Renal cortical epithelial cell (primary cell): ENCODE results near the gene RHEB. TPM values are rescaled to one million over a fixed set of nuclear protein-coding genes. Genes with fewer than 3 reads are reported as not detected.
A peak's percentile ranks its signal among the peaks of the same experiment; 100 is the strongest.

Experiments used
- DNase-seq: peaks from one replicate; pipeline ENCODE4 v3.0.0-alpha.2; 2011; ENCODE audit warnings: low read depth
- total RNA-seq: library from RNA; depleted of rRNA; stranded (reverse); fragments of >200 nt; gene quantifications from 2 replicates; pipeline ENCODE4 v1.2.3, GENCODE V29; 2014

RHEB gene
- total RNA-seq, 1 donor from 2014 or later = 84.8 TPM

- no peak for DNase-seq
Observed at GRCh38 chr7:151431768-151432311, 87.9 kb downstream of the RHEB start.

DNA sequence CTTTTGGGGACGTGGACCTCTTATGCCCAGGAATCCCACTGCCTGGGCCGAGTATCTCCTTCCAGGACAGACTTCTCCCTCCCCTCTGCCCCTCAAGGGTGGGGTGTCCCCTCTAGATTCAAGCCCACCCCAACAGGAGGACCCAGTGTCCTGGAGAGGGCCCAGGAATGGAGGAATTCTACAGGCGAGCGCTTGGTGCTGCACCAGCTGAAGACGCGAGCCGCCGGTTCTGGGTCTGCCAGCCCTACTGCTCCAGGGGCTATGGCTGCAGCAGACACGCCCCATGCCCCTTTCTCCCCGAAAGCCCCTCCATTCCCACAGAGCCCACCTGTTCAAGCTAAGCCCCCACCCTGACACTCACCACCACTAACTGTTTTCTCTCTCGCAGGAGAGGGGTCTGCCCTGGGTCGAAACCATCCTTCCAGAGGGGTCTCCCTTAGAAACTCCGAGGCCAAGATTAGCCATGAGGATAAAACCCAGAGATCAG is 88.4 kb downstream of the RHEB start:
- no peak for DNase-seq

GRCh38 chr7:151430391-151431205 is 89.1 kb downstream of the RHEB start:
- no peak for DNase-seq

- DNase-seq = no peak
Observed at GRCh38 chr7:151429560-151430331, 89.9 kb downstream of the RHEB start.

- DNase-seq = no peak
Observed at GRCh38 chr7:151429237-151429559, 90.5 kb downstream of the RHEB start.

GRCh38 chr7:151428378-151429236 is 91.1 kb downstream of the RHEB start:
- peak; percentile 74 for DNase-seq

- DNase-seq = no peak
Observed at GRCh38 chr7:151427705-151428377, 91.9 kb downstream of the RHEB start.

DNA sequence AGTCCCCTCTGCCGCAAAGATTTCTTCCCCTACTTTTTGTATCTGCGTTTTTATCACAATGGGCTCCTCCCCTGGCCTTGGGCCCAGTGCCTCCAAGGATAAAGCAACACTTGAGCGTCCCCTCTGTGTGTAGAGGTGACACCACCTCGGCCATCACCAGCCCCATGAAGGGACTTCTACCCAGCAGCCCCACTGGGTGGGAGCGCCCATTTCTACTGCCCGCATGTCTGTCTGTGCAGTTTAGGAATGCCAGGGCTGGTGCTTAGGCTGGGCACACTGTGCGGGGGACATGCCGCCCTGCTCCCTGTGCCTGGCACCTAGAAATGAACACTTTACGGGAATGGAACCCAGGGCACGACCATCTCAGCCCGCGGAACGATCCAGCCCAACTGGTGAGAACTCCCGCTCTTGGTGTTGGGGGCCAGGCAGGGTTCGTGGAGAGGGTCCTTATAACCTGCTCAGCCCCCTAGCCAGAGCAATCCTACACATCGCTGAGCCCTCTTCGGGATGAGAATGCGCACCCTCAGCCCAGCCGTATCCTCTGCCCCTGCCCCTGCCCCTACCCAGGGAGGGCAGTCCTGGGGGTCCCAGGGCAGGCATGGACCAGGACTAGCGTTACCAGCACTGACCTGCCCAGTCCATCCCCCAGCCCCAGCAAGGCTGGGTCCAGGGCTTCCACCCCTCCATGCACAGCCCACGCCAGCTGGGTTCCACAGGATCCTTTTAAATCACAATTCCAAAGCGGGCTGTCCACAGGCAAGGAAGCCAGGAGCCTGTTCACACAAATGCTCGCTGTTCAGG is 92.6 kb downstream of the RHEB start:
- DNase-seq = no peak

DNA sequence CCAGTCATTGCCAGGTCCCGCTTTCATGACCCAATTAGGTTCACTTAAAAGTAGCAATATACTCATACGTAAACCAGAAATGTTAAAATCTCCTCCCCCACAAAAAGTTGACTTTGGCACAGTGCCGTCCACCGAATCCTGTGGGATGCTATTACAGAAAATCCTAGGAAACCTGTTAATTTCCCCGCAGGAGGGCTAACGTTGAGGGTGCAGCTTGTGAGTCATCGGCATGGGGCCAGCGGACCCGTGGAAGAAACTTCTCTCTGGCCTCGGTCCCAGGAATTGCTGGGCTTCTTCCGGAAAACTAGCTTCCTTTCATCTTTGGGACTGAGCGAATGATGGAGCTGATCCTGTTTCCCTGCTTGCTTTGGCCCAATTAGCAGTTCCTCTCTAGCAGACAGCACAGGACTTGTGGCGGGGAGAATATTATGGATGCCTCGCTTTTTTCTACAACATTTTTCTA is 93.2 kb downstream of the RHEB start:
- DNase-seq = peak; percentile 33

GRCh38 chr7:151425670-151426440 is 93.8 kb downstream of the RHEB start:
- peak; percentile 38 for DNase-seq

DNA sequence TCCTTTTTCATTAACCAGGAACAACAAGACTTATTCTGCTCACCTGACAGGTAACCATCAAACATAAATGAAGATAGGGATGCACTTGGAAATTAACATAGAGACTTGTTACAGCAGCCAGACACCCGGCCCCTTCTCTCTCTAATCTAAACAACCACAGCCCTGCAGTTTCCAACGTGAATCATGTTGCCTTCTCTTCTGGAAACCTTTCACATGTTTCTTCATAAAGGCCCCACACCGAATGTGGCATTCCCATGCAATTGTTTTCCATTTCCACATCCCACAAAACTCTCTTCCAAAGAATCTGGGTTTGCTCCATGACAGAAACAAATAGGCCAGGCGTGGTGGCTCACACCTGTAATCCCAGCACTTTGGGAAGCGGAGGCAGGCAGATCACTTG is 94.9 kb downstream of the RHEB start:
- no peak for DNase-seq

DNA sequence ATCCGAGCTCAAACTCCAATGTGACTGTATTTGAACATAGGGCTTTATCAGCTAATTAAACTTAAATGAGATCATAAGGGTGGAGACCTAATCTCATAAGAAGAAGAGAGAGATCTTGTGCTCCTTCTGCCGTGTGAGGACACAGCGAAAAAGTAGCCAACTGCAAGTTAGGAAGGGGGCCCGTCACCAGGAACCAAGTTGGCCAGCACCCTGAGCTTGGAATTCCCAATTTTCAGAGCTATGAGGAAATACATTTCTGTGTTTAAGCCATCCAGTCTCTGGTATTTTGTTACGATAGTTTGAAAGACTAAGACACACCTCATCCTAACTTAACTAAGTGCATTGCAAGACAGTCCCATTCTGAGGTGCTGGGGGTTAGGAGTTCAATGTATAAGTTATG is 95.8 kb downstream of the RHEB start:
- DNase-seq = no peak

DNA sequence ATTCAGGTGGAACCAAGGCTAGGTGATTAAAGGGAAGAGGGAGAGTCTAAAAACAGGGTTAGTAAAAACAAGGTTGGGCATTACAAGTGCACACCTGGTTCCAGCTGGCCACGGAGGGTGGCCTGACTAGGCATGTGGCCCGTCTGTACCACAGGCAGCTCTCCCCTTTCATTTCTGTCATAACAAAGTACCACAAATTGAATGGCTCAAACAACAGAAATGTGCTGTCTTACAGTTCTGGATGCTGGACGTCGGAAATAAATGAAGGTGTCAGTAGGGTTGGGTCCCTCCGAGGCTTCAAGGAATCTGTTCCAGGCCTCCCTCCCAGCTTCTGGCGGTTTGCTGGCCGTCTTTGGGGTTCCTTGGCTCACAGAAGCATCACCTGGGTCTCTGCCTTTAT is 96.5 kb downstream of the RHEB start:
- no peak for DNase-seq

DNA sequence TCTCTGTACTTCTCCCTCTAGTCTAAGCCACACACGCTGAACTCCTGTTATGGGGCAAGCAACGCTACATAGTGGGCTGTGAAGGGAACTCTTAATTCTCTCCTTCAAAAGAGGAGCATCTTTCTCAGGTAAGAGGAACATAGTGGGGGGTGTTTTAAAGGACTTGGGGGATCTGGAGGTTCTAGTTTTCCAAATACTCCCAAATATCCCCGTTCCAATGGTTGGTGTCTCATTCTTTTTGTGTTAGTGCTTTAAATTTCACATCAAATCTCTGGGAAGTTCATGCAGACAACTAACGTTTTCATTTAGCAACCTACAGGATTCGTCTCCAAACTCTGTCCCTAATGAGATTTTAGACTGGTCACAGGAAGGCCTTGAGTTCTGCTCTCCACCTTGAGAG is 97.5 kb downstream of the RHEB start:
- DNase-seq = no peak

DNA sequence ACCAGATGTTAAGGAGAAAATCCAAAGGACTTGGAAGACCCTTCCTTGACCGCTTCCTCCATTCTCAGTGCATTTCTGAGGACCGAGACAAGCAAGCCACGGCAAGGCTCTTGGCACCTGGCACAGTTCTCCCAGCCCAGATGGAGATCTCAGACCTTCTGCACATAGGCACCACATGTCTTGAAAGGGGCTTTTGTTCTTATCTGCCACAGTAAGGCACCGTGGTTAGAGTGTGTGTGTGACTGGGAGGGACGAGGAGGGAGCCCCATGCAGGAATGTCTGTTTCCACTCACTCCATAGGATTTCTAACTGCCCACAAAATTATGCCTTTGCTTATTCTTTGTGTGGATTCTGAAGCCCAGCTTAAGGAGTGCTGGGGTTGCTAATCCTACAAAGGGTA is 99.6 kb downstream of the RHEB start:
- DNase-seq = no peak

DNA sequence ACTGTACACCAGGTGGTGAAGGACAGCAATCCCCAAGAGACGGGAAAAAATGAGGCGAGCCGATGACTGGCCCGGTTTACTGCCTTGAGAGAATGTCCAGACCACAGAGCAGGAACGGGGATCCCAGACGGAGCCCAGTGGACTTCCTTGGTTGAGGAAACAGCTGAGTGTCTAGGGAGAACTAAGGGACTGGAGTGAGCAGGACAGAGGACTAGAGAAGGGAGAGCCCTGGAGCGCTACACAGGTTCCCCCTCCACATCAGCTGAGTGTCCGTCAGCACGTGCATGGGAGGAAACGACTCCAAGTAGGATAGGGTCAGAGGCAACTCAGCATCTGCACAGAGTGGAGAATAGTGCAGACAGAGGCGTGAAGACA is 102.8 kb downstream of the RHEB start:
- no peak for DNase-seq

DNA sequence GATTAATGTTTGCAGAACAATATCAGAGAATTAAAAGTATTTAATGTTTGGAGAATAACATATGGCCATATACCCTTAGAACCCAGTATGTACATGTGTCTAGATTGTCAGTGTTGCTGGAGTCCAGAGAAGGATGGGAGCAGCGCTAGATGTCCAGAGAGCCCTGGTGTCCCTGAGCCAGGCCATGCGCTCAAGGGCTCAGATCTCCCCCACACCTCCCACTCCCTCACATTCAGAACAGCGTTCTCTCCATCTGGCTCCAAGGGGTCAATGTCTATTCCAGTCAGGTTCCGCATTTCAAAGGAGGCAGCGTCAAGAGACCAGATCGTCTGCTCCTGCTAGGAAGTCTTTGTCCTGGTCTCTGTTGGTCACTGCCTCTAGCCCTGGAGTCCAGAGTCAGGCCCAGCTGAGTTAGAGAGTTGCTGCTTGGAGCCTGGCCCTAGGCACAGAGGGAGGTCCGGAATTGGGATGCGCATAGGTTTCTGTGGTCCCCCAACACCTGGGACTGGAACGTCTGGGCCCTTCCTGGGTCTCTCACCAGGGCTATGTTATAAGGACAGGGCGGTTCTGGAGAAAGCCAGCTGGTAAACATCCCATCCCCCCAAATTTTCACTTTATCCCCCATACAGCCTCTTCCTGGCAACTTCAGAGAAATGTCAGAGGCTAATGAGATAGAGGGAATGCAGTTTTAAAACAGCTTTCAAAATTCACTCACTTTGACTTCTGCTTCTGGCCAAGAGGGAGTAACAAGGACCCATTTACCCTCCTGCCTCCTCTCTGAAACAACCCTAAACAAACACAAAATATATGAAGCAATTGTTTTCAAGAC is 103.4 kb downstream of the RHEB start:
- DNase-seq = no peak
